GM23338 (cell line): ENCODE measurements around the gene SCGB3A2. TPM values are rescaled to one million over a fixed set of nuclear protein-coding genes. Genes with fewer than 3 reads are reported as not detected.
A peak's percentile ranks its signal among the peaks of the same experiment; 100 is the strongest.

Source experiments
- ATAC-seq: fragments of 200-7000 bp; cut with Tn5 transposase; 3 replicates; pipeline ENCODE4 v1.9.1; 2020
- DNase-seq: peaks from one replicate; pipeline ENCODE4 v3.0.0-alpha.2; 2015; ENCODE audit warnings: low spot score
- H2AFZ ChIP-seq: fragments of 200-600 bp; sonication (generic); 2 replicates; pipeline ENCODE4 v1.8.0; 2016; ENCODE audit warnings: antibody characterized with exemption, mild to moderate bottlenecking, moderate library complexity
- H3F3A ChIP-seq: fragments of 200-600 bp; sonication (generic); replicated peaks from 2 replicates; pipeline ENCODE4 v1.8.0; 2017; ENCODE audit warnings: antibody characterized with exemption, mixed run types, low read depth
- H3K27ac ChIP-seq: fragments of 200-600 bp; sonication (generic); 2 replicates; pipeline ENCODE4 v1.6.1; 2016; ENCODE audit warnings: low read depth
- H3K27me3 ChIP-seq: fragments of 200-600 bp; sonication (generic); 2 replicates; pipeline ENCODE4 v1.8.0; 2016; ENCODE audit warnings: mild to moderate bottlenecking, mixed run types, moderate library complexity; ENCODE audit not compliant: insufficient read depth
- H3K36me3 ChIP-seq: fragments of 200-600 bp; sonication (generic); 2 replicates; pipeline ENCODE4 v1.8.0; 2016; ENCODE audit warnings: mild to moderate bottlenecking; ENCODE audit not compliant: insufficient read depth
- H3K4me1 ChIP-seq: fragments of 200-600 bp; sonication (generic); 2 replicates; pipeline ENCODE4 v1.8.0; 2016; ENCODE audit warnings: mild to moderate bottlenecking, moderate library complexity; ENCODE audit not compliant: insufficient read depth
- H3K4me2 ChIP-seq: fragments of 200-600 bp; sonication (generic); 2 replicates; pipeline ENCODE4 v1.7.1; 2017; ENCODE audit warnings: mixed run types
- H3K4me3 ChIP-seq: fragments of 200-600 bp; sonication (generic); 2 replicates; pipeline ENCODE4 v1.6.1; 2016; ENCODE audit warnings: mixed run types
- H3K79me2 ChIP-seq: fragments of 200-600 bp; sonication (generic); replicated peaks from 2 replicates; pipeline ENCODE4 v1.8.0; 2017; ENCODE audit warnings: mild to moderate bottlenecking; ENCODE audit not compliant: insufficient read depth
- H3K9me2 ChIP-seq: fragments of 200-600 bp; sonication (generic); 2 replicates; pipeline ENCODE4 v1.8.0; 2017; ENCODE audit not compliant: insufficient read depth
- H4K20me1 ChIP-seq: fragments of 200-600 bp; sonication (generic); replicated peaks from 2 replicates; pipeline ENCODE4 v1.8.0; 2017; ENCODE audit warnings: mild to moderate bottlenecking; ENCODE audit not compliant: insufficient read depth
- H3K27ac Mint-ChIP-seq: 2 replicates; pipeline ENCODE4 v1.8.0; 2020; ENCODE audit warnings: inconsistent platforms, mild to moderate bottlenecking, moderate library complexity, mixed read lengths
- H3K27me3 Mint-ChIP-seq: 3 replicates; pipeline ENCODE4 v1.8.0; 2022; ENCODE audit warnings: low read depth, mild to moderate bottlenecking, moderate library complexity, mixed read lengths, inconsistent platforms; ENCODE audit not compliant: insufficient read depth, poor library complexity
- H3K36me3 Mint-ChIP-seq: 3 replicates; pipeline ENCODE4 v1.8.0; 2021; ENCODE audit warnings: low read depth, mild to moderate bottlenecking, inconsistent platforms, moderate library complexity, mixed read lengths
- H3K4me1 Mint-ChIP-seq: 3 replicates; pipeline ENCODE4 v1.8.0; 2020; ENCODE audit warnings: mild to moderate bottlenecking, inconsistent platforms, mixed read lengths
- H3K4me3 Mint-ChIP-seq: 3 replicates; pipeline ENCODE4 v1.8.0; 2021; ENCODE audit warnings: moderate library complexity, mild to moderate bottlenecking, inconsistent platforms, mixed read lengths
- H3K9me3 Mint-ChIP-seq: 3 replicates; pipeline ENCODE4 v1.8.0; 2020; ENCODE audit warnings: moderate library complexity, mild to moderate bottlenecking, inconsistent platforms, mixed read lengths
- CREB1 ChIP-seq: fragments of 250-450 bp; sonication (Bioruptor Pico); IDR thresholded peaks from 2 replicates; pipeline ENCODE4 v1.5.0; 2020; ENCODE audit warnings: low read depth, mild to moderate bottlenecking, moderate library complexity
- CTCF ChIP-seq, 2 experiments: fragments of 200-600 bp in 1 of 2; sonication (generic) in 1 of 2; conservative IDR thresholded peaks; 2 replicates each; pipeline versions ENCODE4 v1.5.1 to v1.6.1; 2016 to 2017; ENCODE audit warnings: antibody characterized with exemption in 2 of 2, low read depth in 2 of 2, mild to moderate bottlenecking in 2 of 2, moderate library complexity in 1 of 2
- ETS1 ChIP-seq: IDR thresholded peaks from 2 replicates; pipeline ENCODE4 v1.6.1; 2016; ENCODE audit warnings: antibody characterized with exemption
- EZH2 ChIP-seq: fragments of 200-600 bp; sonication (generic); IDR thresholded peaks from one replicate; pipeline ENCODE4 v1.8.0; 2017; ENCODE audit warnings: antibody characterized with exemption, mild to moderate bottlenecking, low read depth; ENCODE audit not compliant: unreplicated experiment
- EZH2phosphoT487 ChIP-seq: fragments of 200-600 bp; sonication (generic); IDR thresholded peaks from one replicate; pipeline ENCODE4 v1.8.1; 2018; ENCODE audit warnings: antibody characterized with exemption; ENCODE audit not compliant: unreplicated experiment
- JUNB ChIP-seq: IDR thresholded peaks from one replicate; pipeline ENCODE4 v1.6.1; 2016; ENCODE audit warnings: antibody characterized with exemption; ENCODE audit not compliant: unreplicated experiment
- NANOG ChIP-seq: IDR thresholded peaks from 2 replicates; pipeline ENCODE4 v1.6.1; 2016; ENCODE audit warnings: antibody characterized with exemption, borderline replicate concordance
- POLR2AphosphoS5 ChIP-seq: IDR thresholded peaks from 2 replicates; pipeline ENCODE4 v1.6.1; 2016; ENCODE audit warnings: antibody characterized with exemption, low read depth
- STAT1 ChIP-seq: IDR thresholded peaks from one replicate; pipeline ENCODE4 v1.6.1; 2016; ENCODE audit warnings: antibody characterized with exemption; ENCODE audit not compliant: unreplicated experiment
- ZNF114 ChIP-seq: fragments of 250-450 bp; sonication (Bioruptor Pico); IDR thresholded peaks from 2 replicates; pipeline ENCODE4 v1.5.0; 2020; ENCODE audit warnings: mild to moderate bottlenecking, moderate library complexity
- ZNF331 ChIP-seq: fragments of 250-450 bp; sonication (Bioruptor Pico); IDR thresholded peaks from 2 replicates; pipeline ENCODE4 v1.5.0; 2020; ENCODE audit warnings: low read depth, mild to moderate bottlenecking, moderate library complexity
- ZNF462 ChIP-seq: fragments of 250-450 bp; sonication (Bioruptor Pico); IDR thresholded peaks from 2 replicates; pipeline ENCODE4 v1.5.0; 2020; ENCODE audit warnings: mild to moderate bottlenecking, moderate library complexity
- polyA plus RNA-seq: library from polyadenylated mRNA; unstranded; fragments of >200 nt; fragmentation: Nextera tagmentation; extraction: Ambion mirVana; gene quantifications from 2 replicates; pipeline ENCODE4 v1.2.1, GENCODE V29; 2016
- total RNA-seq: library from RNA; depleted of rRNA; stranded (reverse); fragments of >200 nt; shearing (Covaris generic); gene quantifications from 2 replicates; pipeline ENCODE4 v1.2.3, GENCODE V29; 2014

Gene SCGB3A2
- total and polyA plus RNA-seq, 2 experiments from 2014 or later: 36.1 to 256 TPM

- TF ChIP-seq NANOG: no peak
- TF ChIP-seq STAT1: no peak
- no peak for TF ChIP-seq EZH2phosphoT487
- no peak for TF ChIP-seq EZH2
- TF ChIP-seq ETS1: no peak
Measured at GRCh38 chr5:147852365-147852764, 26.1 kb upstream of the SCGB3A2 start (continued).

GRCh38 chr5:147853372-147853987, 25.0 kb upstream of the SCGB3A2 start:
- H3K4me3 Mint-ChIP-seq: no peak overlapping the region
- H4K20me1 ChIP-seq: no peaks in the 10 kb centered on the region
- DNase-seq (no peak), ATAC-seq (no peak)
- H3K79me2 ChIP-seq: no peaks in the 10 kb centered on the region
- no peak overlapping the region for H3K27ac ChIP-seq
- H3F3A ChIP-seq: no peaks in the 10 kb centered on the region; the same call in 1 of the 2 replicates
- peaks cover 5% of the 10 kb centered on the region; the same call in 1 of the 2 replicates for H3K9me2 ChIP-seq
- no peaks in the 10 kb centered on the region for H3K36me3 ChIP-seq
- H2AFZ ChIP-seq: no peak overlapping the region
- H3K4me1 Mint-ChIP-seq: peaks cover 26% of the 10 kb centered on the region; the same call in 2 of the 3 replicates
- H3K27ac Mint-ChIP-seq: 0 out of 2 replicates have a peak overlapping the region, but pooled peaks have one; percentile 1
- H3K4me1 ChIP-seq: peaks cover 7% of the 10 kb centered on the region
- H3K4me3 ChIP-seq: no peak overlapping the region
- peaks cover 2% of the 10 kb centered on the region for H3K27me3 Mint-ChIP-seq
- no peak overlapping the region for H3K4me2 ChIP-seq
- H3K27me3 ChIP-seq: no peaks in the 10 kb centered on the region
- no peaks in the 10 kb centered on the region for H3K9me3 Mint-ChIP-seq
- no peaks in the 10 kb centered on the region for H3K36me3 Mint-ChIP-seq
- no peak for TF ChIP-seq ETS1
- no peak for TF ChIP-seq EZH2phosphoT487
- no peak for TF ChIP-seq CREB1 (CRISPR knock-in tag)
- TF ChIP-seq ZNF331 (CRISPR knock-in tag): no peak
- no peak for TF ChIP-seq STAT1
- TF ChIP-seq POLR2AphosphoS5: no peak
- no peak for TF ChIP-seq ZNF114 (CRISPR knock-in tag)
- no peak for TF ChIP-seq NANOG
- no peak for TF ChIP-seq CTCF (conservative IDR thresholded peaks at IDR 0.05; ENCODE audit: low read depth in 2 of 2)
- no peak for TF ChIP-seq EZH2
- TF ChIP-seq JUNB: no peak
- no peak for TF ChIP-seq ZNF462 (CRISPR knock-in tag)
